IMR-90 (cell line): Measurements from ENCODE around the gene AHCTF1. TPM values are rescaled to one million over a fixed set of nuclear protein-coding genes. Genes with fewer than 3 reads are reported as not detected.

ENCODE experiments used
- ATAC-seq: fragments of 200-7000 bp; cut with Tn5 transposase; 2 replicates; pipeline ENCODE4 v1.9.1; 2020; ENCODE audit warnings: low read depth, mild to moderate bottlenecking, moderate library complexity
- BruUV-seq: library from RNA; stranded (reverse); fragments of 400-500 nt; replicated peaks from 2 replicates; lab custom pipeline; 2021; lab: Mats Ljungman, UMichigan
- CTCF ChIA-PET: fragments of 300-600 bp; formaldehyde crosslinking; extraction: SDS; loops from one replicate; lab custom pipeline; 2021; ENCODE audit warnings: antibody characterized with exemption; lab: Yijun Ruan, JAX
- POLR2A ChIA-PET: fragments of 300-600 bp; sonication (Branson Sonifier 250); formaldehyde crosslinking; loops from one replicate; lab custom pipeline; 2022; ENCODE audit warnings: antibody characterized with exemption; ENCODE audit not compliant: unreplicated experiment; lab: Charles Lee
- DNase-seq: peaks from one replicate; pipeline ENCODE4 v3.0.0; 2013
- H2AFZ ChIP-seq: replicated peaks from 2 replicates; pipeline ENCODE3; 2013; ENCODE audit warnings: low read length, mild to moderate bottlenecking; ENCODE audit not compliant: poor library complexity
- H2AK5ac ChIP-seq: 2 replicates; pipeline ENCODE4 v1.6.1; 2013; ENCODE audit warnings: low read depth, low read length, inconsistent platforms
- H2AK9ac ChIP-seq: replicated peaks from 2 replicates; pipeline ENCODE3; 2013; ENCODE audit warnings: mild to moderate bottlenecking, low read depth, low read length, moderate library complexity; ENCODE audit not compliant: poor library complexity
- H2BK120ac ChIP-seq: 2 replicates; pipeline ENCODE4 v1.6.1; 2013; ENCODE audit warnings: low read depth, low read length, inconsistent platforms
- H2BK15ac ChIP-seq: 3 replicates; pipeline ENCODE4 v1.6.1; 2013; ENCODE audit warnings: low read depth, low read length, inconsistent platforms
- H2BK20ac ChIP-seq: 2 replicates; pipeline ENCODE4 v1.6.1; 2013; ENCODE audit warnings: low read depth, mild to moderate bottlenecking, inconsistent platforms, low read length, moderate library complexity
- H2BK5ac ChIP-seq: 2 replicates; pipeline ENCODE4 v1.6.1; 2013; ENCODE audit warnings: mild to moderate bottlenecking, low read depth, low read length, inconsistent platforms; ENCODE audit not compliant: poor library complexity, severe bottlenecking
- H3K14ac ChIP-seq: replicated peaks from 2 replicates; pipeline ENCODE4 v1.6.1; 2013; ENCODE audit warnings: low read depth, low read length, inconsistent platforms
- H3K18ac ChIP-seq: 2 replicates; pipeline ENCODE4 v1.6.1; 2013; ENCODE audit warnings: low read depth, low read length, control low read depth
- H3K23ac ChIP-seq: 2 replicates; pipeline ENCODE4 v1.6.1; 2013; ENCODE audit warnings: low read depth, low read length, inconsistent platforms
- H3K27ac ChIP-seq: 2 replicates; pipeline ENCODE4 v1.5.1; 2013; ENCODE audit warnings: mild to moderate bottlenecking, control low read depth, low read length; ENCODE audit not compliant: insufficient read depth
- H3K27me3 ChIP-seq: 2 replicates; pipeline ENCODE4 v1.6.1; 2013; ENCODE audit warnings: low read length; ENCODE audit not compliant: control insufficient read depth, insufficient read depth
- H3K36me3 ChIP-seq: 2 replicates; pipeline ENCODE4 v1.6.1; 2013; ENCODE audit warnings: low read length, mixed read lengths; ENCODE audit not compliant: control insufficient read depth, insufficient read depth
- H3K4ac ChIP-seq: 2 replicates; pipeline ENCODE4 v1.6.1; 2013; ENCODE audit warnings: low read depth, low read length, inconsistent platforms
- H3K4me1 ChIP-seq: 2 replicates; pipeline ENCODE4 v1.6.1; 2013; ENCODE audit warnings: low read length, mixed read lengths; ENCODE audit not compliant: control insufficient read depth, insufficient read depth
- H3K4me2 ChIP-seq: 2 replicates; pipeline ENCODE4 v1.6.1; 2013; ENCODE audit warnings: low read depth, mild to moderate bottlenecking, control low read depth, low read length, moderate library complexity
- H3K4me3 ChIP-seq: 2 replicates; pipeline ENCODE4 v1.5.1; 2013; ENCODE audit warnings: low read depth, mild to moderate bottlenecking, control low read depth, low read length, moderate library complexity; ENCODE audit not compliant: insufficient read depth
- H3K56ac ChIP-seq: 2 replicates; pipeline ENCODE4 v1.6.1; 2013; ENCODE audit warnings: low read length, inconsistent platforms; ENCODE audit not compliant: insufficient read depth; ENCODE audit errors: extremely low read depth
- H3K79me1 ChIP-seq, 2 experiments: 2 replicates each; pipeline ENCODE4 v1.6.1; 2013; ENCODE audit warnings: low read length in 2 of 2, inconsistent platforms in 1 of 2, low read depth in 1 of 2
- H3K9ac ChIP-seq: 2 replicates; pipeline ENCODE4 v1.6.1; 2013; ENCODE audit warnings: low read depth, low read length, control low read depth
- H3K9me1 ChIP-seq: 2 replicates; pipeline ENCODE4 v1.6.1; 2013; ENCODE audit warnings: low read length, inconsistent platforms; ENCODE audit not compliant: insufficient read depth
- H3K9me3 ChIP-seq: 2 replicates; pipeline ENCODE4 v1.6.1; 2013; ENCODE audit warnings: low read length; ENCODE audit not compliant: control insufficient read depth, insufficient read depth
- H4K20me1 ChIP-seq: 2 replicates; pipeline ENCODE4 v1.6.1; 2013; ENCODE audit warnings: low read length, inconsistent platforms; ENCODE audit not compliant: insufficient read depth
- H4K5ac ChIP-seq: 2 replicates; pipeline ENCODE4 v1.6.1; 2013; ENCODE audit warnings: mild to moderate bottlenecking, low read depth, low read length, control low read depth
- H4K8ac ChIP-seq, 2 experiments: 2 replicates each; pipeline ENCODE4 v1.6.1; 2013; ENCODE audit warnings: low read depth in 2 of 2, low read length in 2 of 2, control low read depth in 1 of 2, inconsistent platforms in 1 of 2
- H4K91ac ChIP-seq: 2 replicates; pipeline ENCODE4 v1.6.1; 2013; ENCODE audit warnings: low read depth, low read length, inconsistent platforms; ENCODE audit not compliant: insufficient read depth
- BHLHE40 ChIP-seq: fragments of 150-350 bp; IDR thresholded peaks from 2 replicates; pipeline ENCODE4 v1.6.1; 2016; ENCODE audit warnings: mild to moderate bottlenecking, low read depth, low read length
- CEBPB ChIP-seq: IDR thresholded peaks from 2 replicates; pipeline ENCODE4 v1.6.1; 2012; ENCODE audit warnings: low read depth, low read length, improper control_type of control experiment
- CHD1 ChIP-seq: IDR thresholded peaks from 2 replicates; pipeline ENCODE4 v1.6.1; 2012; ENCODE audit warnings: low read depth, low read length, improper control_type of control experiment
- FOS ChIP-seq: fragments of 150-350 bp; IDR thresholded peaks from 2 replicates; pipeline ENCODE4 v1.6.1; 2016; ENCODE audit warnings: low read depth, low read length
- MAFK ChIP-seq: IDR thresholded peaks from 2 replicates; pipeline ENCODE4 v1.6.1; 2012; ENCODE audit warnings: low read depth, low read length, improper control_type of control experiment
- MAZ ChIP-seq: IDR thresholded peaks from 2 replicates; pipeline ENCODE4 v1.6.1; 2012; ENCODE audit warnings: low read depth, mild to moderate bottlenecking, low read length, improper control_type of control experiment, moderate library complexity, borderline replicate concordance
- MXI1 ChIP-seq: IDR thresholded peaks from 2 replicates; pipeline ENCODE4 v1.6.1; 2012; ENCODE audit warnings: low read depth, mild to moderate bottlenecking, low read length, moderate library complexity, borderline replicate concordance
- NFE2L2 ChIP-seq: fragments of 150-350 bp; IDR thresholded peaks from 2 replicates; pipeline ENCODE4 v1.6.1; 2016; ENCODE audit warnings: low read depth, mild to moderate bottlenecking, low read length
- POLR2A ChIP-seq: IDR thresholded peaks from 2 replicates; pipeline ENCODE4 v1.6.1; 2012; ENCODE audit warnings: mild to moderate bottlenecking, low read depth, low read length
- RAD21 ChIP-seq: IDR thresholded peaks from 2 replicates; pipeline ENCODE4 v1.6.1; 2012; ENCODE audit warnings: low read length, improper control_type of control experiment
- RCOR1 ChIP-seq: IDR thresholded peaks from 2 replicates; pipeline ENCODE4 v1.6.1; 2012; ENCODE audit warnings: mild to moderate bottlenecking, low read length, improper control_type of control experiment; ENCODE audit not compliant: insufficient replicate concordance
- RFX5 ChIP-seq: IDR thresholded peaks from 2 replicates; pipeline ENCODE4 v1.8.0; 2012; ENCODE audit warnings: low read depth, mild to moderate bottlenecking, low read length, moderate library complexity
- SMC3 ChIP-seq: fragments of 150-350 bp; IDR thresholded peaks from 2 replicates; pipeline ENCODE4 v1.6.1; 2016; ENCODE audit warnings: low read depth, mild to moderate bottlenecking, antibody characterized with exemption, low read length, moderate library complexity
- WGBS, 2 experiments: methylation state at CpG; one replicate each; pipeline versions ENCODE4 v1.1.5 to v1.1.7; 2013; ENCODE audit warnings: missing lambda C conversion rate in 2 of 2; ENCODE audit not compliant: insufficient read length in 1 of 2; ENCODE audit errors: extremely low coverage in 2 of 2; 5-methylcytosine and 5-hydroxymethylcytosine counted together
- dilution Hi-C: fragments of 300-500 bp; cut with HindIII; formaldehyde crosslinking; loops from one replicate; pipeline ENCODE4 v1.14.3; 2018; ENCODE audit warnings: low sequenced_read_pairs; ENCODE audit not compliant: unreplicated experiment
- in situ Hi-C: fragments of 300-500 bp; cut with MboI; formaldehyde crosslinking; loops from 3 replicates; pipeline ENCODE4 v1.14.3; 2019; ENCODE audit warnings: low sequenced_read_pairs, inconsistent platforms, mixed read lengths
- intact Hi-C: fragments of 100-400 bp; cut with micrococcal nuclease; formaldehyde crosslinking; loops from 2 replicates; pipeline ENCODE4 v1.10.0; 2022
- polyA plus RNA-seq, 3 experiments: library from polyadenylated mRNA; depleted of rRNA; stranded (reverse); fragments of >200 nt; gene quantifications; 2 replicates each; pipeline ENCODE4 v1.2.3, GENCODE V29; 2012; ENCODE audit warnings: low replicate concordance in 1 of 3
- total RNA-seq: library from RNA; depleted of rRNA; stranded (reverse); fragments of >200 nt; gene quantifications from 2 replicates; pipeline ENCODE4 v1.2.3, GENCODE V29; 2012
- TF ChIP-seq, protein P1 (sequence below): conservative IDR thresholded peaks from 2 replicates; pipeline ENCODE4 v1.5.1; 2012; ENCODE audit warnings: mild to moderate bottlenecking, low read depth, low read length, improper control_type of control experiment
- TF ChIP-seq, protein P2 (sequence below): fragments of 150-350 bp; IDR thresholded peaks from 2 replicates; pipeline ENCODE4 v1.6.1; 2016; ENCODE audit warnings: low read depth, mild to moderate bottlenecking, low read length, moderate library complexity, borderline replicate concordance

AHCTF1 gene
- total and polyA plus RNA-seq, 2 of the 4 experiments (the other 2 are of a cell fraction): 8.9 to 29.0 TPM

DNA sequence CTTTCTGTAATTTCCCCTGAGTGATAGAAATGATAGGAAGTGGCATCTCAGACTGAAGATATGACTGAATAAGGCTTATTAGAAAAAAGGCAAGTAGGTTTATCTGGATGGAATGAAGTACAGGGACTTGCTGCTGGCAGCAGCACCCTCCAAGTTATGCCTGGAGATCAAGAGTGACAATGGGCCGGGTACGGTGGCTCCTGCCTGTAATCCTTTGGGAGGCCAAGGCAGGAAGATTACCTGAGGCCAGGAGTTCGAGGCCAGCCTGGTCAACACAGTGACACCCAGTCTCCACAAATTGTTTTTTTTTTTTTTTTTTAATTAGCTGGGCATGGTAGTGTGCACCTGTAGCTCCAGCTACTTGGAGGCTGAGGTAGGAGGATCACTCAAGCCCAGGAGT lies 119.8 kb downstream of the AHCTF1 start:
- Histone ChIP-seq H3K4me1 (no peaks in the 10 kb centered on the region), H3K27ac (no peak overlapping the region), H3K79me1 (no peaks in the 10 kb centered on the region), H3K4me3 (no peak overlapping the region), H2AK5ac (no peak overlapping the region), H3K23ac (no peak overlapping the region), H3K9me3 (no peaks in the 10 kb centered on the region), H2BK120ac (no peak overlapping the region), H3K14ac (no peak overlapping the region), H4K8ac (no peak overlapping the region), H2BK20ac (no peak overlapping the region), H3K18ac (no peak overlapping the region), H2BK15ac (no peak overlapping the region), H4K20me1 (no peaks in the 10 kb centered on the region), H2AK9ac (no peak overlapping the region), H3K9me1 (no peaks in the 10 kb centered on the region), H4K5ac (no peak overlapping the region), H2BK5ac (no peak overlapping the region), H4K91ac (no peak overlapping the region), H3K9ac (no peak overlapping the region), H3K4ac (no peak overlapping the region), H3K56ac (no peak overlapping the region), H3K27me3 (peaks cover 17% of the 10 kb centered on the region), H3K4me2 (no peak overlapping the region), H3K36me3 (no peaks in the 10 kb centered on the region), H2AFZ (no peak overlapping the region)
- intact Hi-C loops: no loop called here
- WGBS, 2 experiments: no CpG with 5 or more reads among the region's 3 CpGs
- ChIA-PET POLR2A (no interaction called here), CTCF (no interaction called here)
- in situ Hi-C loops: no loop called here
- dilution Hi-C loops: no loop called here
- BruUV-seq: no TSS peak
- ATAC-seq: no peak
- TF ChIP-seq, protein P1, sequence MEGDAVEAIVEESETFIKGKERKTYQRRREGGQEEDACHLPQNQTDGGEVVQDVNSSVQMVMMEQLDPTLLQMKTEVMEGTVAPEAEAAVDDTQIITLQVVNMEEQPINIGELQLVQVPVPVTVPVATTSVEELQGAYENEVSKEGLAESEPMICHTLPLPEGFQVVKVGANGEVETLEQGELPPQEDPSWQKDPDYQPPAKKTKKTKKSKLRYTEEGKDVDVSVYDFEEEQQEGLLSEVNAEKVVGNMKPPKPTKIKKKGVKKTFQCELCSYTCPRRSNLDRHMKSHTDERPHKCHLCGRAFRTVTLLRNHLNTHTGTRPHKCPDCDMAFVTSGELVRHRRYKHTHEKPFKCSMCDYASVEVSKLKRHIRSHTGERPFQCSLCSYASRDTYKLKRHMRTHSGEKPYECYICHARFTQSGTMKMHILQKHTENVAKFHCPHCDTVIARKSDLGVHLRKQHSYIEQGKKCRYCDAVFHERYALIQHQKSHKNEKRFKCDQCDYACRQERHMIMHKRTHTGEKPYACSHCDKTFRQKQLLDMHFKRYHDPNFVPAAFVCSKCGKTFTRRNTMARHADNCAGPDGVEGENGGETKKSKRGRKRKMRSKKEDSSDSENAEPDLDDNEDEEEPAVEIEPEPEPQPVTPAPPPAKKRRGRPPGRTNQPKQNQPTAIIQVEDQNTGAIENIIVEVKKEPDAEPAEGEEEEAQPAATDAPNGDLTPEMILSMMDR: no peak
- TF ChIP-seq MAFK (no peak), RAD21 (no peak), MXI1 (no peak), NFE2L2 (no peak), BHLHE40 (no peak), POLR2A (no peak), FOS (no peak), RCOR1 (no peak), CHD1 (no peak), MAZ (no peak), CEBPB (no peak), RFX5 (no peak), SMC3 (no peak)
- TF ChIP-seq, protein P2, sequence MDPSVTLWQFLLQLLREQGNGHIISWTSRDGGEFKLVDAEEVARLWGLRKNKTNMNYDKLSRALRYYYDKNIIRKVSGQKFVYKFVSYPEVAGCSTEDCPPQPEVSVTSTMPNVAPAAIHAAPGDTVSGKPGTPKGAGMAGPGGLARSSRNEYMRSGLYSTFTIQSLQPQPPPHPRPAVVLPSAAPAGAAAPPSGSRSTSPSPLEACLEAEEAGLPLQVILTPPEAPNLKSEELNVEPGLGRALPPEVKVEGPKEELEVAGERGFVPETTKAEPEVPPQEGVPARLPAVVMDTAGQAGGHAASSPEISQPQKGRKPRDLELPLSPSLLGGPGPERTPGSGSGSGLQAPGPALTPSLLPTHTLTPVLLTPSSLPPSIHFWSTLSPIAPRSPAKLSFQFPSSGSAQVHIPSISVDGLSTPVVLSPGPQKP: no peak
- DNase-seq: no peak
